ENCODE measurements around the gene FAM210A. TPM values are rescaled to one million over a fixed set of nuclear protein-coding genes. Genes with fewer than 3 reads are reported as not detected.

The FAM210A gene
- total RNA-seq, 1 experiment from 2014 or later: 25.1 TPM

DNA sequence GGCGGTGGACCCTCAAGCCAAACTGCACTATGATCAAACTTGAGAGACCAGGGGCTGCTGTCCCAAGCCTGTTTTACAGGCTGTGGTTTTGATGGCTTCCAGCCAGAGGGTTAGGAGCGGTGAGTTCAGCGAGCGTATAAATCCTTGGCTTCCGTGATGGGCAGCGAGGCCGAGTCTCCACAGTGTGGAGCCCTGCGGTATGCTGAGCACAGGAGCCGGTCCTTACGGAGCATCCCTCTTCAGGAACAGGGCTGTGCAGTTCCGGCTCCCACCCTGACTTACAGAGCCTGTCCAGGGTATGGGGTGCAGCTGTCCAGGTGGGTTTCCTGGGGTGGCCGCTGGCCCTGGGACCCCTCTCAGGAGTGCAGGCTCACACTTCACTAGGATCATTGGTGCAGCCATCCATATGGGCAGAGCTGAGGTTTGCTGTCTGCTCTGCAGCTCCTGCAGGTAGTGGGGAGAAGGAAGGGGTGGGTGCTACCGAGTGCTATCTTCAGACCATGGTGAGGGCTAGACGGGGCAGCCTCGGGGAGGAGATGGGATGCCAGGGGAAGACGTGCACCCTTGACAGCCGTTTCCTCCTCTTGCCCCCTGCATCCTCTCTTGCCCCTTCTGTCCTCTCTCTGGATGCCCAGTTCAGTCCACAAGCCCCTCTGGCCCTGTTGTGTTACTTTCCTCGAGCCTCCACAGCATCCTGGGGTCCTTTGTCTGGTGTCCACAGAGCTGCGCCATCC lies 104.3 kb downstream of the FAM210A start:
- DNase-seq (ENCODE audit: low spot score): no peak

DNA sequence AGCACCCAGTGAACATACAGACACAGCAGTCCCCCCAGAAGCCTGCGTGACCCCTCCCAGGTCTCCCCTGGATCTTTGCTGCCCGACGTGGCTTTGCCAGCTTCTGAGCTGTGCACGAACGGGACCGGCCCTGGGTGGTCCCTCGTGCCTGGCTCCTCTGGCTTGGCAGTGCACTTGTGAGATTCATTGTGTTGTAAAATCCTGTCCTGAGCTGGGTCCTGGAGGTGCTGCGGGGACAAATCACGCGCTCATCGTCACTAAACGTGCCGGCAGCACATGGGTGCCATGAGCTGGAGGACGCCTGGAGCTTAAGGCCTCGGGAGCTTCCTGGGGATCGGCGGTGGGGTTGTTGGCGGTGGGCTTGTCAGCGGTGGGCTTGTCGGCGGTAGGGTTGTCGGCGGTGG lies 104.9 kb downstream of the FAM210A start:
- DNase-seq (ENCODE audit: low spot score): no peak

DNA sequence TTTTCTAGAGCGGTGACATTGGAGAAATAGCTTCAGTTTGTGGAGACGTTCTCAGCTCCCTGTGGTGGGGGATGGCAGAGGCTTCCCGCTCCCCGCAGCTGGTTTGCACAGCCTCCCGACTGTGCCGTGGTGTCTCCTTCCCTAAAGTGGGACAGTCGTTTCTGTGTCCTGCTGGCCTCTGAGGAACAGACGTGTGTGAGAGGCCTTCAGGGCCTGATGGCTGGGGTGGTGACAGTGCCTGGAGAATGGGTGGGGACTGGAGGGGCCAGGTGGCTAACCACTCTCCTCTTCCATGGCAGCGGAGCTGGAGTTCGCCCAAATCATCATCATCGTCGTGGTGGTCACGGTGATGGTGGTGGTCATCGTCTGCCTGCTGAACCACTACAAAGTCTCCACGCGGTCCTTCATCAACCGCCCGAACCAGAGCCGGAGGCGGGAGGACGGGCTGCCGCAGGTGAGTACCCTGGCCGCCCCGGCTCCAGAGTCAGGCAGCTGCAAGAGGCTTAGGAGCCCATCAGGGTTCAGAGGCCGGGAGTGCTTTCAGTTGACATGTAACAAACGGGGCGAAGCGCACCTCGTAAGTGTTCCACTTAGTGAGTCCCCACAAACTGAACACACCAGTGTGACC lies 105.4 kb downstream of the FAM210A start:
- no peak for DNase-seq (ENCODE audit: low spot score)

DNA sequence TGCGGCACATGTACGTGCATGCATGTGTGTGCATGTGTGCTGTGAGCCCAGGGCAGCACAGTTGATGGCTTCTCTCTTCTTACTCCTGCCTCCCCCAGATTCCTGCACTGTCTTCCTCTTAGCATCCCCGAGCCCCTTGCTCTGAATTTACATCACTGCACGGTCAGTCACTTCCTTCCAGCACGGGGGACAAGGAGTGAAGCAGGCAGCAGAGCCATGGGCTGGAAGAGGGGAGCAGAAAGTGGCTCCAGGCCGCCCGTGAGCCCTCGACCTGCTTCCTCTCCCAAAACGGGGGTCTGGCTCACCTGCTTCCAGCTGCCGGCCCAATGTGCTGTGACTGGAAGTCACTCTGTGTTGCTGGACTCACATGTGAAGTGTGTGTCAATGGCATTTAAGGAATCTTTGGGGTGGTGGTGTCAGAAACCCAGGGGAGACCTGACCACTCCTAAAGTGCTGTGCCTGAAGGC lies 106.1 kb downstream of the FAM210A start:
- DNase-seq (ENCODE audit: low spot score): no peak

DNA sequence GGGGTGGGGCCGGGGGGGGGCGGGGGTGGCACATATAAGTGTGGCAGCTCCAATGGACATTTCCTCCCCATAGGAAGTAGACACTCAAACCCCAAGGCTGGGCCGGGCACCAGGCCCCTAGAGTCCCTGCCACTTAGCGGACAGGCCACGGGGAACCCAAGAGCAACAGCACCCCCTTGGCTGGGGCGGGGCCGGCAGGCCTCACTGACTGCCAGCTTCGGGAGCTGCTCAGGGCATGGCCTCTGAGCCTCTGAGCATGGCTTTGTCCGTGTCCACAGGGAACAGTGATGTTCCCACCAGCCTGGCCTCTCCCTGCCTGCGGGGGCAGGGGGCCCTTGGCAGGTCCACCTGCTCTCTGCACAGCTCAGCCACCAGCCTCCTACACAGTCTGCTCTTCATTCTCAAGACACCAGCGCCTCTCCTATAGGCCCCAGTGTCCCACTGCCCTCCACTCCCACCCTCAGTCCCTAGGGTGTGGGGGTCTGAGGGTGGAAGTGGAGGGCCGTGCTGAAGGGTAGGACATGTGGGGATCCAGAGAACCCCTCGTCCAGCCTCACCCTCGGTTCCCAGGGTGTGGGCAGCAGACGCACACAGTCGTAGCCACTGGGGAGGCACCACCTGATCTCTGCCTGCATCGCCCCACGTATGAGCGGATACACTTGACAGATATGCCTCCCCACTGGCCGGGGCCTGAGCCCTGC lies 106.7 kb downstream of the FAM210A start:
- DNase-seq (ENCODE audit: low spot score): no peak

DNA sequence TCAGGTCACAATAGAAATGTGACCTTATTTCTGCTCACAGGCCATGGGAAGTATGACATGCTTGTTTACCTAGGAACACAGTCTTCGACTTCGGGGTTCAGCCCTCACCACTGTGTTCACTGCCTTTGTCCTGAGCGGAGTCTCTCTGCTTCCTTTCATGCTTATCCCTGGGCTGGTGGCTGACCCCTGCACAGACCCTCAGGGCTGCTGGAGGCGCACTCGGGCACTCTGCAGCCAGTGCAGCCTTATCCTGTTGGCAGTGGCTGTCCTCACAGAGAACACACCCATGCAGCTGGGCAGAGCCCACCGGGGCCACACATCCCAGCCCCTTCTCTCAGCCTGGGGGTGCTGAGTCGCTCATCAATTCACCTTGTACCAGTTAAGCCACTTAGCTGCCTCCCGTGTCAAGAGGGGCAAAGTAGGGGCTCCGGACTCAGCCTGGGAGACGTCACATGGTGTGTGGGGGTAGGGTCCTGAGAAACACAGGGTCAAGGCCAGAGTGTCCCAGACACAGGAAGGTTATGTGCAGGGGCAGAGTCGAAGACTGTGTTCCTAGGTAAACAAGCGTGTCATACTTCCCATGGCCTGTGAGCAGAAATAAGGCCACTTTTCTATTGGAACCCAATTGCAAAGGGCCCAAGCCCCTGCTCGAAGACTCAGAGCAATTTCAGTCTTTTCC lies 107.5 kb downstream of the FAM210A start:
- DNase-seq (ENCODE audit: low spot score): no peak

DNA sequence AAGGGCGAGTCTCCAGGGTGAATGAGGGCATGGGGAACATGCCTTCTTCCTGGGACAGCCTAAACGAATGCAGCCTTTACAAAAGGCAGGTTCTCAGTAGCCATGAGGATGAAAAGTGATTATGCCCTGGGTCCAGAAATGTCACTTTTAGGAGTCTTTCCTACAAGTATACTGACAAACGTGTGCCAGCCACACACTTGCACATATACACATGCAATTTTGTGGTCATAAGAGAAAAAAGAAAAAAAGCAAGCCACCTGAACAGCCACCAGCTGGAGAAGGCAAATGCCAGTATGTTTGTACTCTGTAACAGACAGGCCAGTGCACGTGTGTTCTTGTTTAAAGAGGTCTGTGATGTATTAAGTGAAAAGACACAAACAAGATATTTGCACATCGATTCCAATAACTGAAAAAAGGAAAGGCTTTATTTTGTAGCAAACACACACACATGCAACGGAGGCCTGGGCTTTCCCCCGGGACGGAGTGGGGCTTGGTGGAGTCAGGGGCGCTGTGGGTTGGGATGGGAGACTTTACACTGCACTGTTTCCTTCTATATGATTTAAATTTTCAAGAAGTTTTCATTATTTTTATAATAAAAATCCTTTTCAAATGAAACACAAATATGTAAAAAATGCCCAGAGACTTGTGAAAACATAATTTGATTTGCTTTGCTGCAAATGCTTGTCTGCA lies 108.4 kb downstream of the FAM210A start:
- no peak for DNase-seq (ENCODE audit: low spot score)

DNA sequence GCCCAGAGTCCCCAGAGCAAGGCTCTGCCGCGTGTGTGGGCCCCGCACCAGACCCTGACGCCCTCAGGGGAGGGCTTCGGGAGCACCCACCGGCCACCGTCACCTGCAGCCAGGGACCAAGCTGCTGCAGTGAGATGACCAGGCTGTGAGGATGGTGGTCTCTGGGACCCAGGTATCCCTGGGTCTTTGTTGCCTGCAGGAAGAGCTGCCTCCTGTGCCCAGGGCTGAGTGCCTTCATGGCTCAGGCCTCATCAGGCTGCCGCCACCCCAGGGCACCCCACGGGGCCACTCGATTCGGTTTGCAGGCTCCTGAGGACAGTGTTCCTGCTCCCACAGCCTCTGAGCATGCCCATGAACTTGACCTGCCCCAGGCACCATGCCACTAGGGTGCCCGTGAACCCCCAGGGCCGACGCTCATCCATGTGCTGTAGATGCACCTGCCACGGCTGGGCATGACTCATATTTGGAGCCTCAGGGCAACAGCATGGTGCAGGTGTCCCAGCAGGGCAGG lies 109.8 kb downstream of the FAM210A start:
- DNase-seq (ENCODE audit: low spot score): no peak

DNA sequence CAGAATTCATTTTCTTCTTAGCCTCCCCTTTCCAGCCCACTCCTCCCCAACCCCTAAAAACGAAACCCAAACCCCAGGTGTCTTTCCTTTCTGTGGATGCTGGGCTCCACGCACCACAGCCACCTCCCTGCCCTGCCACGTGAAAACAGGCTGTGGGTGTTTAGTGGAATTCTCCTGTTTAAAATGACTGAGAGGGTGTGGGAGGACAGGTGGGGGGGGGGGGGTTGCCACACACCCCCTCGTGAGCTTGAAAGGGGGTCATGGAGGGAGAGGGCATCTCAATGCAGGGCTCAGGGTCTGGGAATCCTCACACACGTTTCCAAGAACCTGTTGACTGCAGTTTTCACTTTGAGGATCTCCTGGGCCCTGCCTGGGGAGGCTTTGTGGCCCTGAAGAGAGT lies 110.3 kb downstream of the FAM210A start:
- DNase-seq (ENCODE audit: low spot score): no peak

DNA sequence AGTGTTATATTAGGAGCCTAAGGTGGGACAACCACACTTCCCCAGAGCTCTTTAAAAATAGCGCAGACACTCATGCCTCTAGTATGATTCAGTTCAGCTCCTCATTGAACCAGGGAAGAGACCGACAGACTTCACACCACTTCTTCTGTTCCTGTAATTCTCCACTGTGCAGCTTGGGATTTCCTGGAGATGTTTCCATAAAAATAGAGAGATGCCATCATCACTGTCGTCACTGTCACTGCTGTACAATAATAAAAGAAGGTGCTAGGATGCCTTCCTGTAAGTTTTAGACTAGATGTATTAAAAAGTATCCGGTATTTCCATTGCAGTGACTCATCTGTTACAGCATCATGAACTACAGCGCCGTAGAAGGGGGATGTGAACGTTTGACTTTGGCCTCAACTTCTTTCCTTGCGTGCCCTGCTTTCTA lies 110.9 kb downstream of the FAM210A start:
- DNase-seq (ENCODE audit: low spot score): no peak

DNA sequence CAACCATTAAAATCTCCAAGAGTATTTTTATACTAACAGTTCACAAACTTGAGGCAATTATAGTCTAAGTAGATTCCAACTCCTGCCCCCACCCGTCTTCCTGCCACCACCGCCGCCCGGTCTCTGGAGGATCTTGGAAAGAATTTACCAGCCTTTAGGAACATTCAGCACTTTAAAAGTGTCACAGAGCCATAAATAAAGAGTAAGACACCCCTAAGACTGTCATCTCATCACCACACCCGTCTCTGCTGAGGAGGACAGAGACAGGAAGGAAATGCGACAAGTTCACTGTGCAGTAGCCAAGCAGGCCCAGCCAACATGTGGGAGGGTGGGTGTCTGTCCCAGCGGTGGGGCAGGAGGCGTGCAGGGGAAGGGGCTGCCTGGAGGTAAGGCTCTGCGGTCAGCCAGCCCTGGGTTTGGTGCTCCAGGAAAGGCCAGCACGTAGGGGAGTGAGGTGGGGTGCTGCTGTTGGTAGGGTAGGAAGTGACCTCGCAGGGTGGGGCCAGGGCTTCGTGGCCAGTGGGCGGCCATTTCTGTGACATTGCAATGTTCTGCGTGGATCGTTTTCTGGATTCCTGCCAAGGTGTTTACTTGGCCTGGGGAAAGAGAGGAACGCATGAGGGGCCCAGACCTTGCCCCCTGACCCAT lies 111.6 kb downstream of the FAM210A start:
- no peak for DNase-seq (ENCODE audit: low spot score)

DNA sequence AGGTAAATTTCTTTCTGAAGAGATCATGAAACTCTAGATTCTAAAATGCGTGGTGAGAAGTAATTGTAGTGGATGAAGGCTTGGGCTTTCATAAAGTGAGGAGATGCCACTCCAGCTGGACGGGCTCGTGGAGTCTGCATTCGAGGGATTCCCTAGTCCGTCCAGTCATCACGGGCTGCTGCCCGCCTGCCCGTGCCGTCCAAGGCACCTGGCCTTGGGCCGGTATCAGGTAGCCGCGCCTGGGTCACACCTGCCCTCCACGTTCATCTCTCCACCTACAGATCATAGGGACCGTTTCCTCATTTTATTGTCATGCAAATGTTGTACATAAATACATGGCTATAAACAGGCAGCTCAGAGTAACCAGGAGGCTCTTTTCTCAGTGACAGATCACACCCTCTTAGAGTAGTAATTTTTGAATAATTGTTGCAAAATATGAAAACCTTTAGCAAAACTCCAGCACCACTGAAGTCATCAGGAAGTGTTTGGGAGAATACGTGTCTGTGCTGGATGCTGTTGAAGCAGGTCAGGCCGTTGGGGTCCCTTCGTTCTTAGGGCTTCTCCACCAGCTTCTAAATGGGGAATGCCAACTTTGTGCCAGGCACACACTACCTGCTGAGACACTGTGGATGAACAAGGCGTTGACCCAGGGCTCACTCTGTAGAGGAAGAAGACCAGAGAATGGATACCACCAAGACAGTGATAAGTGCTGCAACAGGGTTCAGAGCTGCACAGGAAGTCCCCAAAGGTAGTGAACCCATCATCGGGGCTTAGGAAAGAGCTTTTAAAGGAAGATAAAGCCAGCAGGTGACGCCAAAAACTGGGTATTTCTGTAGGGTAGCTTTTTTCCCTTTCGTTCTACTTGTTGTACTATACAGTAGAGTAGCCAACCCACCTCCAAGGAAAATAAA lies 112.5 kb downstream of the FAM210A start:
- DNase-seq (ENCODE audit: low spot score): no peak

Other genes with a start within 250 kb of the FAM210A start
- 16.5 and 20.3 TPM in 2 replicates for gene RNMT, start 115 bp upstream of the FAM210A start, total RNA-seq (2014; rRNA removed; shearing (Covaris generic))
- gene MC5R, start 97.6 kb upstream of the FAM210A start, total RNA-seq (2014; rRNA removed; shearing (Covaris generic)): 0.10 TPM in 1 of 2 replicates, not detected in the other
- gene MC2R, start 189.0 kb upstream of the FAM210A start, total RNA-seq (2014; rRNA removed; shearing (Covaris generic)): not detected in 2 replicates

All from H4 (cell line).